HG03097 (cell line): ENCODE results near the gene BRWD1.

ENCODE experiments used
- ATAC-seq: cut with Tn5 transposase; IDR thresholded peaks from one replicate; pipeline ENCODE4 v1.9.1; 2021; ENCODE audit not compliant: unreplicated experiment, low FRiP score

Gene BRWD1

GRCh38 chr21:39313571-39314142 lies at the start of gene BRWD1:
TSS of gene BRWD1 (minus strand) at chr21:39313632. CDS start at chr21:39313491, 141 bp downstream.
- ATAC-seq = peak; percentile 49

DNA sequence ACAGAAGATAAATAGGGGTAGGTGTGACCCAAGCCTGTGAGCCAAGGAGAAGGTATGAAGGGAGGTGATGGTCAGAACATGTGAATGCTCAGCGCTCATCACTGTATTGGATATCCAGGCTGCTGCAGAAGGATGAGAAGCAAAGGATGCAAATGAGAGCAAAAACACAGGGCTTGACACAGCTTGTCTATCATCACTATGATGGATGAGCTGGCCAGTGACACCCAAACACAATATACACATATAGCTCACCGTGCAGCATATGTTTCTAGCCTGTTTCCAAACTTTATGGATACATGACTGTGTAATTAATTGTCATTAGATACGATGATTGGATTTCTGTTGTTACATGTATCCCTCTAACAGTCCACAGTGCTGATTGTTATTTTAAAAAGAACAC lies 49.3 kb upstream of the BRWD1 start:
- no peak for ATAC-seq

DNA sequence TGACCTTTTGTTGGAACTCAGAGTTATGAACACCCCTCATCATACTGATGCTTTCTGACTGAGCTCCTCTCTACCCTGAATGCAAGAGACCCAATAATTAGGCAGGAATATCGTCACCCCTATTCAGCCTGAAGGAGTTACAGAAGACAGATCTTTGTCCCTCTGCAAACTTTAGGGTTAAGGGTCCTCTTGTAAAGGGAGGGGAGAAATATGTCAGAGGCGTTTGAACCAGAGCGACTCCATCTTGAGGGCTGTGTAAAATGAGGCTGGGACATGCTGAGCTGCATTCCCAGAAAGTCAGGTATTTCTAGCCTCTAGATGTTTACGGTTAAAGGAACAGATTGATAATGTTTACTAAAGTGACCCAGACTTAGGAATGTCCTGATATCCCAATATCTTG lies 46.0 kb upstream of the BRWD1 start:
- ATAC-seq = no peak

GRCh38 chr21:39353295-39353694 lies 39.9 kb upstream of the BRWD1 start:
- no peak for ATAC-seq

DNA sequence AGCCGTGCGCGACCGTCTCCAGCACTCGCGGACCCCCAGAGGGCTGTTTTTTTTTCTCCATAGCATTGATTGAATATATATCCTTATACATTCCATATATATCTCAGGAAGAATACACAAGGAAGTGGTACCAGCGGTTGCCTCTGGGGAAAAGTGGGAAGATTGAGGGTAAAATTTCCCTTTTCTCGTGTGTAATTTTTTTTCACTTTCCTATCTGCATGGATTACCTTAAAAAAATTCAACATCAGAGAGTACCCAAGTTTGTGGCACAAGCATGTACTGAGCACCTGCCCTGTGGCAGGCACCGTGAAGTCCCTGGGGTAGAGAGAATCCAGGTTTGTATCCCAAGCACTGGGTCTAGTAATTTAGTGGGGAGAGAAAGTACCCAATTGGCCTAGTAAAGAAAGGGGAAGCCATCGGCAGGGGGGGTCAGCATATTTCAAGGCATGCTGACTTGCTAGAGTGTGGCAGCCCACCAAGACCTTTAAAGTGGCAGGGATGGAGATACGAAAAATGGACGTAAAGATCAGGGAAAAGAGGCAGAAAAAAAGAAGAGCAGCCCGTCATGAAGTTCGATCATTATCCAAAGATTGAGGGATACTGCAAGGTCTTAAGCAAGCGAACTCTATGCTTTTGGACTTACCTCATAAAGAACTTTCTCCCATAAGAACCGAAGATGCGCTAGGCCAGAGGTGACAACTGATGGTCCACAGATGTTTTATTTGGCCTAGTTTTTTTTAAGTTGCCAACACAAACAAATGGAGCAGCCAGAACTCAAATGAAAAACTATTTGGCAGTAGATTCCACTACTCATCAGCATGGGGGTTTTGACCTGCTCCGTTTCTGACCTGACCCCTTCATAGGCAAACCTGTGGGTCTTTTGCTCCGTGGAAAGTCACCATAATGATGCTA lies 36.9 kb upstream of the BRWD1 start:
- no peak for ATAC-seq

DNA sequence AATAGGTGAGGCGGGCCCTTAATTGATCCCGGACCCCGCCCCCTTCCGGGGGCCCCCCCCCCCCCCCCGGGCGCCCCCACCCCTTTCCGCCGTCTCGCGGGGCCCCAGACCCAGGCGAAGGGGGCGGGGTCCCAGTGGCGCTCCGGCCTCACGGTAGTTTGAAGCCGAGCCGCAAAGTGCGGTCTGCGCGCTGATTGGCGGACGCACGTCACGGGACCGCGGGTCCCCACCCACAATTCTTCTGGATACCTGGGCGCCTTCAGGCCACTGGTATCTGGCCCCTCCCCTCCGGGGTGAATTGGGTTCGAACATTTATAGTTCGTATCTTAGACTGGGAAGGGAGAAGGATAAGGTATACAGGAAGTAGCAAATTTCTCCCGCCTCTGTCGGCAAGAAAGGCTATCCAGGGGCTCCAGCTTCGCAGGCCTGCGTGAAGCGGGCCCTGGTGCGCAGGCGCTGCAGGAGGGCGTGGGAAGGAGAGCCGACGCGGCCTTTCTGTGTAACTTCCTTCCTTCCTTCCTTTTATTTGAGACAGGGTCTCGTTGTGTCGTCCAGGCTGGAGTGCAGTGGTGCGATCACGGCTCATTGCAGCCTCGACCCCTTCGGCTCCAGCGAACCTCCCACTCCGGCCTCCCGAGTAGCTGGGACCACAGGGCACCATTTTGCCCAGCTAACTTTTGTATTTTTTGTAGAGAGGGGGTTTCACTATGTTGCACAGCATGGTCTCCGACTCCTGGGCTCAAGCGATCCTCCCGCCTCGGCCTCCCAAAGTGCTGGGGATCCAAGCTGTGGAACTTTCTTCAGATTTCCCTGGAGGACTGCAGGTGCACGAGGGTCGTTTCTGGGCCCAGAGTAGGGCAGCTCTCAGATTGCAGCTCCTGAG lies 36.0 kb upstream of the BRWD1 start:
- ATAC-seq = peak; percentile 82

GRCh38 chr21:39348355-39349210 lies 35.2 kb upstream of the BRWD1 start, which contains the start of gene HMGN1:
TSS of gene HMGN1 (minus strand) at chr21:39349088. CDS start at chr21:39348917, 171 bp downstream.
- peak; percentile 48 for ATAC-seq

DNA sequence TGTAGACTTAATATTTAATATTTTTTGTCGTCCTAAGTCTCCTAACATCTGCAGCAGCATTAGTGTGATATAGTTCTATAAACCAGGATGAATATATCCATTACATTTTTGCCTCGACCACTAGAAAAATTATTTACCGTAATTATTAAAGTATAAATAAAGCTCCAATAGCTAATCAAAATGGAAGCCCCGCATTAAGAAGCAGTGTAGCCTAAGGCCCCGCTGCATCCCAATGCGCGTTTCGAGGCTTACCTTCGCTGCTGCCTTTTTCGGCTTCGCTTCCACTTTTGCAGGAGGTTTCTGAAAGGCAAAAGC lies 34.6 kb upstream of the BRWD1 start:
- ATAC-seq = no peak

DNA sequence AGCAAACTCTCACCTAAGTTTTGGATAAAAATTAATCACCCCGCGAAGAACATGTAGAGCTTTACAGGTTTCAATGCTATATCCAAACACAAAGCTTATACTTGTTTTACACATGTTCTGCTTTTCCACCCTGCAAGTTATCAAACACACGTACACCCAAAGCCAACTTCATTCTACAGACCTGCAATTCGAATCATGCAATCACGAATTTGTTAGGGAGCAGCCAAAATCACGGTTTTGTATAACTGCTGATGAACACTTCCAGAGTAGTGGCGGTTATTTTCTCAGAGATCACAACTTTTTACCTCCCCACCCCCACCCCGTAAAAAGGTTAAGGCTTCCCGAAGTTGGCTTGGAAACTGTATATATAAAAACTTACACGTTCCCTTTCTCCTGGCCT lies 34.1 kb upstream of the BRWD1 start:
- no peak for ATAC-seq

GRCh38 chr21:39346671-39347331 lies 33.4 kb upstream of the BRWD1 start:
- ATAC-seq = no peak

- ATAC-seq = no peak
Measured at GRCh38 chr21:39346206-39346605, 32.8 kb upstream of the BRWD1 start.

DNA sequence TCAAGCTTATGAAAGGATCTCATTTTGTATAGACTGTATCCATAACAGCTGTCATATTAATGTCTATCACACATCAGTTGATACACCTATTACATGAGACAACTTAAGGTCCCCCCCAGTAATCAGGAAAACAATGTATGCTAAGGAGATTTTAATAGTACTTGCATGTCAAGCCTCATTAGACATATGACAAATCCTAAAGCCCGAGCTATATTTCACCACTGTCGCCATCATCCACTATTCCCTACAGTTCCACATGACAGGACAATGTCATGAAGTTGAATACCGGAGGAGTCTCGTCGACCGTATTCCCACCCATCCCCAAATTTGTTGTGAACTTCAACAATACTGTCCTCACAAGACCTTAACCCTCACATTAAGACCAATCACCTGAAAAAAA lies 32.0 kb upstream of the BRWD1 start:
- ATAC-seq = no peak

- no peak for ATAC-seq
Measured at GRCh38 chr21:39344848-39345247, 31.4 kb upstream of the BRWD1 start.

DNA sequence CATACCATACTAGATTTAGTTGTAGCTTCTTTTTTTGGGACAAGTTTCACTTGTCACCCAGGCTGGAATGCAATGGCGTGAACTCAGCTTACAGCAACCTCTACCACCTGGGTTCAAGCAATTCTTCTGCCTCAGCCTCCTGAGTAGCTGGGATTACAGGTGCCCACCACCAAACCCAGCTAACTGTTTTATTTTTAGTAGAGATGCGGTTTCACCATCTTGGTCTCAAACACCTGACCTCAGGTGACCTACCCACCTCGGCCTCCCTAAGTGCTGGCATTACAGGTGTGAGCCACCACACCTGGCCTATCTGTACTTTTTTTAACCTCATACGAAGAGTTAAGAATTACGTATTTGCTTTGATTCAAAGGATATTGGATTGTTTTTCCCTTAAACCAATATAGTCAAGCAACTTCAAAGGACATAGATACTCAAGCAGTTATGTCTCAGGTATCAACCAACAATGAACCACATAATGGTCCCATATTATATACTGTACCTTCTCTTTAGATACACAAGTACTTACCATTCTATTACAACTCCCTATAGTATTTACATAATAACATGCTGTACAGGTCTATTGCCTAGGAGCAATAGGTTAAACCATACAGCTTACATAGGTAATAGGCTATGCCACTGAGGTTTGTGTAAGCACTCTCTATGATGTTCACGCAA lies 28.0 kb upstream of the BRWD1 start:
- no peak for ATAC-seq

GRCh38 chr21:39340687-39341086 lies 27.3 kb upstream of the BRWD1 start:
- no peak for ATAC-seq

- no peak for ATAC-seq
Measured at GRCh38 chr21:39339231-39339630, 25.8 kb upstream of the BRWD1 start.

GRCh38 chr21:39336457-39337008 lies 23.1 kb upstream of the BRWD1 start:
- ATAC-seq = no peak

DNA sequence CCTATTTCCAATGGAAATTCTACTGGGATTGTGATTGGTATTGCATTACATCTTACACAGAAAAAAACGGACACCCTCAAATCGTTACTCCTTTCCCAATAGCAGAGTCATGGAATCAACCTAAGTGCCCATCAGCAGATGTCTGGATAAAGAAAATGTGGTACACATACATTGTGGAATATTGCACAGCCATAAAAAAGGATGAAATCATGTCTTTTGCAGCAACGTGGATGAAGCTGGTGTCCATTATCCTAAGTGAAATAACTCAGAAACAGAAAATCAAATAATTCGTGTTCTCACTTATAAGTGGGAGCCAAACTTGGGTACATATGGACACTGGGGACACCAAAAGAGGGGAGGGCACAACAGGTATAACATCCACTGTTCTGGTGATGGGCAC lies 21.2 kb upstream of the BRWD1 start:
- no peak for ATAC-seq

- ATAC-seq = no peak
Measured at GRCh38 chr21:39332175-39332574, 18.7 kb upstream of the BRWD1 start.
